Gastroesophageal sphincter (tissue), 3 donors: ENCODE results near the gene C2CD4B.

Source experiments
- CTCF ChIP-seq, 4 experiments: fragments of 200-600 bp in 2 of 4; fragments of 450-650 bp in 2 of 4; sonication (generic) in 1 of 4; IDR thresholded peaks; one replicate each; pipeline ENCODE4 v1.5.1; 2017 to 2019; ENCODE audit warnings: antibody characterized with exemption in 4 of 4, mild to moderate bottlenecking in 2 of 4, moderate library complexity in 2 of 4
- EP300 ChIP-seq: sonication (generic); formaldehyde crosslinking; IDR thresholded peaks from one replicate; pipeline ENCODE4 v1.6.1; 2017; ENCODE audit warnings: antibody characterized with exemption, mild to moderate bottlenecking
- POLR2A ChIP-seq, 2 donors: fragments of 450-650 bp; IDR thresholded peaks; one replicate each; pipeline ENCODE4 v1.6.1; 2017; ENCODE audit warnings: antibody characterized with exemption in 2 of 2, mild to moderate bottlenecking in 2 of 2, moderate library complexity in 1 of 2

GRCh38 chr15:62133141-62133540, 31.9 kb downstream of the C2CD4B start:
- TF ChIP-seq CTCF (IDR thresholded peaks at IDR 0.05) (no peak), POLR2A (IDR thresholded peaks at IDR 0.05) (no peak), EP300 (no peak)
